H1 (cell line): ENCODE results near the gene CYB5R2. TPM values are rescaled to one million over a fixed set of nuclear protein-coding genes. Genes with fewer than 3 reads are reported as not detected.

Experiments used
- CTCF ChIA-PET: fragments of 300-600 bp; sonication (Branson Sonifier 250); formaldehyde crosslinking; loops from one replicate; lab custom pipeline; 2021; ENCODE audit not compliant: partially characterized antibody; lab: Charles Lee
- POLR2A ChIA-PET: fragments of 300-600 bp; sonication (Branson Sonifier 250); formaldehyde crosslinking; loops from one replicate; lab custom pipeline; 2021; ENCODE audit warnings: inconsistent platforms; ENCODE audit not compliant: partially characterized antibody; lab: Charles Lee
- DNase-seq, 2 experiments: peaks; one replicate each; pipeline versions ENCODE4 v3.0.0 to v3.0.0-alpha.2; 2010 to 2022; ENCODE audit warnings: low spot score in 2 of 2, low read depth in 1 of 2, mixed read lengths in 1 of 2
- FAIRE-seq: peaks from 2 replicates; lab custom pipeline; 2011; peaks lifted over from hg19 to GRCh38; lab: Jason Lieb, UNC
- H2AFZ ChIP-seq: 2 replicates; pipeline ENCODE4 v1.8.1; 2012; ENCODE audit warnings: low read length, inconsistent platforms
- H2AK5ac ChIP-seq: 2 replicates; pipeline ENCODE4 v1.6.1; 2013; ENCODE audit warnings: low read depth, low read length
- H2BK120ac ChIP-seq: replicated peaks from 2 replicates; pipeline ENCODE3; 2013; ENCODE audit warnings: low read depth, low read length, inconsistent platforms
- H2BK12ac ChIP-seq: 2 replicates; pipeline ENCODE4 v1.6.1; 2013; ENCODE audit warnings: low read depth, low read length
- H2BK15ac ChIP-seq: 2 replicates; pipeline ENCODE4 v1.6.1; 2013; ENCODE audit warnings: low read length
- H2BK20ac ChIP-seq: 2 replicates; pipeline ENCODE4 v1.6.1; 2013; ENCODE audit warnings: low read length
- H2BK5ac ChIP-seq: 2 replicates; pipeline ENCODE4 v1.6.1; 2013; ENCODE audit warnings: low read depth, low read length
- H3K14ac ChIP-seq: 2 replicates; pipeline ENCODE4 v1.6.1; 2013; ENCODE audit warnings: inconsistent platforms; ENCODE audit not compliant: insufficient read length
- H3K18ac ChIP-seq: 2 replicates; pipeline ENCODE4 v1.6.1; 2013; ENCODE audit warnings: low read length; ENCODE audit errors: extremely low read depth
- H3K23ac ChIP-seq: 2 replicates; pipeline ENCODE4 v1.6.1; 2013; ENCODE audit warnings: inconsistent platforms; ENCODE audit not compliant: insufficient read length
- H3K23me2 ChIP-seq: 2 replicates; pipeline ENCODE4 v1.6.1; 2013; ENCODE audit warnings: low read depth, low read length
- H3K27ac ChIP-seq: 2 replicates; pipeline ENCODE4 v1.6.1; 2011; ENCODE audit warnings: low read depth, low read length, inconsistent platforms
- H3K27me3 ChIP-seq, 4 experiments: replicated peaks in 1 of 4; 1 replicate in 1 of 4; 2 replicates in 3 of 4; pipeline versions ENCODE4 v1.6.1 to v1.8.1; 2011 to 2013; ENCODE audit warnings: low read length in 3 of 4, mild to moderate bottlenecking in 3 of 4, inconsistent platforms in 2 of 4, mixed read lengths in 2 of 4, moderate library complexity in 1 of 4; ENCODE audit not compliant: control insufficient read depth in 3 of 4, insufficient read depth in 3 of 4; ENCODE audit errors: extremely low read depth in 1 of 4
- H3K36me3 ChIP-seq, 4 experiments: 2 replicates each; pipeline versions ENCODE4 v1.6.1 to v1.8.1; 2011 to 2013; ENCODE audit warnings: mild to moderate bottlenecking in 4 of 4, low read length in 3 of 4, moderate library complexity in 2 of 4, control low read depth in 1 of 4, inconsistent platforms in 1 of 4; ENCODE audit not compliant: insufficient read depth in 4 of 4, control insufficient read depth in 2 of 4
- H3K4ac ChIP-seq: replicated peaks from 2 replicates; pipeline ENCODE3; 2013; ENCODE audit warnings: low read length, low read depth, mixed read lengths, inconsistent platforms; ENCODE audit not compliant: insufficient read length
- H3K4me1 ChIP-seq, 4 experiments: replicated peaks in 1 of 4; 1 replicate in 1 of 4; 2 replicates in 3 of 4; pipeline versions ENCODE4 v1.6.1 to v1.8.1; 2011 to 2013; ENCODE audit warnings: low read length in 3 of 4, inconsistent platforms in 2 of 4, mixed read lengths in 1 of 4; ENCODE audit not compliant: insufficient read depth in 4 of 4, control insufficient read depth in 3 of 4
- H3K4me2 ChIP-seq, 2 experiments: 2 replicates each; pipeline versions ENCODE4 v1.6.1 to v1.8.1; 2011 to 2013; ENCODE audit warnings: low read depth in 2 of 2, low read length in 2 of 2, control low read depth in 1 of 2, inconsistent platforms in 1 of 2, mild to moderate bottlenecking in 1 of 2; ENCODE audit not compliant: insufficient read depth in 1 of 2
- H3K4me3 ChIP-seq, 4 experiments: fragments of 200-600, 300-600 bp in 1 of 4; sonication (generic), shearing (Covaris generic), sonication (Bioruptor Twin) in 1 of 4; 2 replicates each; pipeline versions ENCODE4 v1.5.1 to v1.8.1; 2011 to 2016; ENCODE audit warnings: low read length in 4 of 4, low read depth in 3 of 4, control low read depth in 2 of 4, inconsistent platforms in 2 of 4, mild to moderate bottlenecking in 2 of 4, mixed read lengths in 1 of 4, moderate library complexity in 1 of 4; ENCODE audit not compliant: insufficient read depth in 2 of 4; ENCODE audit errors: extremely low read depth in 1 of 4
- H3K56ac ChIP-seq: replicated peaks from 2 replicates; pipeline ENCODE3; 2013; ENCODE audit warnings: low read depth, mild to moderate bottlenecking, mixed read lengths, low read length, inconsistent platforms; ENCODE audit not compliant: insufficient read length
- H3K79me1 ChIP-seq: 2 replicates; pipeline ENCODE4 v1.6.1; 2013; ENCODE audit warnings: low read depth, low read length, control low read depth
- H3K79me2 ChIP-seq, 2 experiments: 2 replicates each; pipeline versions ENCODE4 v1.6.1 to v1.8.1; 2012 to 2013; ENCODE audit warnings: low read length in 2 of 2, mild to moderate bottlenecking in 2 of 2, inconsistent platforms in 1 of 2; ENCODE audit not compliant: insufficient read depth in 2 of 2, control insufficient read depth in 1 of 2
- H3K9ac ChIP-seq, 4 experiments: replicated peaks in 1 of 4; 1 replicate in 1 of 4; 2 replicates in 3 of 4; pipeline versions ENCODE4 v1.6.1 to v1.8.1; 2011 to 2013; ENCODE audit warnings: low read depth in 3 of 4, low read length in 3 of 4, control low read depth in 2 of 4, mild to moderate bottlenecking in 2 of 4, moderate library complexity in 2 of 4, inconsistent platforms in 1 of 4; ENCODE audit errors: extremely low read depth in 1 of 4
- H3K9me3 ChIP-seq, 2 experiments: 2 replicates each; pipeline versions ENCODE4 v1.6.1 to v1.8.1; 2012 to 2013; ENCODE audit warnings: mild to moderate bottlenecking in 2 of 2, moderate library complexity in 2 of 2, control low read depth in 1 of 2, inconsistent platforms in 1 of 2, low read depth in 1 of 2, low read length in 1 of 2, mixed read lengths in 1 of 2; ENCODE audit not compliant: insufficient read depth in 2 of 2
- H4K20me1 ChIP-seq, 2 experiments: replicated peaks in 1 of 2; 2 replicates each; pipeline versions ENCODE3 to v1.8.1; 2011 to 2013; ENCODE audit warnings: inconsistent platforms in 2 of 2, low read length in 2 of 2, mild to moderate bottlenecking in 1 of 2; ENCODE audit not compliant: insufficient read depth in 2 of 2, control insufficient read depth in 1 of 2
- H4K5ac ChIP-seq: 2 replicates; pipeline ENCODE4 v1.6.1; 2013; ENCODE audit warnings: low read length, low read depth, mixed read lengths, inconsistent platforms; ENCODE audit not compliant: insufficient read length
- H4K8ac ChIP-seq: 2 replicates; pipeline ENCODE4 v1.8.0; 2013; ENCODE audit warnings: mild to moderate bottlenecking, moderate library complexity, low read length, inconsistent platforms; ENCODE audit not compliant: insufficient read depth; ENCODE audit errors: extremely low read depth
- H4K91ac ChIP-seq: replicated peaks from 2 replicates; pipeline ENCODE3; 2013; ENCODE audit warnings: low read length, mixed read lengths, inconsistent platforms; ENCODE audit not compliant: insufficient read length
- HDAC2 ChIP-seq, 2 experiments: fragments of 300-600 bp in 1 of 2; sonication (generic) in 1 of 2; IDR thresholded peaks; 2 replicates each; pipeline ENCODE4 v1.6.1; 2011 to 2012; ENCODE audit warnings: low read depth in 2 of 2, low read length in 2 of 2, mild to moderate bottlenecking in 2 of 2, moderate library complexity in 2 of 2, borderline replicate concordance in 1 of 2, inconsistent platforms in 1 of 2
- PHF8 ChIP-seq: fragments of 200-600 bp; sonication (generic); conservative IDR thresholded peaks from 2 replicates; pipeline ENCODE4 v1.7.1; 2012; ENCODE audit warnings: low read depth, mild to moderate bottlenecking, inconsistent platforms, low read length, moderate library complexity
- POLR2AphosphoS5 ChIP-seq: IDR thresholded peaks from 2 replicates; pipeline ENCODE4 v1.6.1; 2011; ENCODE audit warnings: low read depth, low read length
- POU5F1 ChIP-seq: IDR thresholded peaks from 2 replicates; pipeline ENCODE4 v1.6.1; 2011; ENCODE audit warnings: low read depth, mild to moderate bottlenecking, low read length, moderate library complexity
- RBBP5 ChIP-seq: IDR thresholded peaks from 2 replicates; pipeline ENCODE4 v1.7.1; 2012; ENCODE audit warnings: low read depth, mild to moderate bottlenecking, inconsistent platforms, low read length, moderate library complexity, borderline replicate concordance
- RXRA ChIP-seq: IDR thresholded peaks from 2 replicates; pipeline ENCODE4 v1.6.1; 2011; ENCODE audit warnings: low read depth, mild to moderate bottlenecking, low read length, moderate library complexity; ENCODE audit not compliant: insufficient read depth
- SIRT6 ChIP-seq: IDR thresholded peaks from one replicate; pipeline ENCODE4 v1.7.1; 2012; ENCODE audit warnings: low read length, inconsistent platforms
- WGBS, 2 experiments: shearing (Covaris generic) in 1 of 2; methylation state at CpG; one replicate each; pipeline versions ENCODE4 v1.1.6 to v1.1.7; 2013 to 2015; ENCODE audit warnings: low lambda C conversion rate in 2 of 2, mixed read lengths in 2 of 2, inconsistent platforms in 1 of 2, low coverage in 1 of 2, missing lambda C conversion rate in 1 of 2; ENCODE audit not compliant: insufficient replicate concordance in 2 of 2, insufficient coverage in 1 of 2, insufficient read length in 1 of 2; ENCODE audit errors: extremely low coverage in 1 of 2, missing lambda C conversion rate in 1 of 2; 5-methylcytosine and 5-hydroxymethylcytosine counted together
- polyA plus RNA-seq, 7 experiments: library from polyadenylated mRNA; depleted of rRNA in 3 of 7; stranded (reverse) in 5 of 7; unstranded in 2 of 7; fragments of >200 nt in 5 of 7; fragments of 200-250 nt in 2 of 7; gene quantifications; 1 replicate in 5 of 7; 2 replicates in 1 of 7; 4 replicates in 1 of 7; pipeline versions ENCODE4 v1.2.1 to v1.2.3, GENCODE V29; 2011 to 2013; ENCODE audit warnings: missing spikeins in 2 of 7, mixed read lengths in 2 of 7
- total RNA-seq: library from RNA; stranded (reverse); fragmentation: NEBNext Ultra II Directional; extraction: Animal tissue kit (Norgen Biotek cat#: 25700); gene quantifications from 2 replicates; pipeline ENCODE4 v1.2.1, GENCODE V29; 2021

CYB5R2 gene
- total and polyA plus RNA-seq, 2 of the 8 experiments (the other 6 are each of a cell fraction or from before 2014, with no cell fraction given), result 53.0 to 55.9 TPM

- H3K18ac ChIP-seq, result no peak overlapping the region
- H3K9ac ChIP-seq, result no peak overlapping the region
- WGBS, 2 experiments, result 92% methylated on average over 2 of the region's 2 CpGs; no CpG with 5 or more reads in 1 of the 2 experiments
- H4K20me1 ChIP-seq, result no peaks in the 10 kb centered on the region
- no peak overlapping the region for H2AFZ ChIP-seq
- H3K79me2 ChIP-seq, result no peaks in the 10 kb centered on the region
- TF ChIP-seq PHF8 (no peak), SIRT6 (no peak), RBBP5 (no peak), HDAC2 (IDR thresholded peaks at IDR 0.05; ENCODE audit: borderline replicate concordance in 1 of 2, low read depth in 2 of 2, low read length in 2 of 2) (no peak), RXRA (no peak), POLR2AphosphoS5 (no peak), POU5F1 (no peak)
- H3K4me3 ChIP-seq, result no peak overlapping the region
- no peaks in the 10 kb centered on the region for H3K79me1 ChIP-seq
- H3K9me3 ChIP-seq, result no peaks in the 10 kb centered on the region
- no peak overlapping the region for H2BK20ac ChIP-seq
- H2BK12ac ChIP-seq, result no peak overlapping the region
- no peak overlapping the region for H3K27ac ChIP-seq
- H4K5ac ChIP-seq, result no peak overlapping the region
- FAIRE-seq (no peak), DNase-seq (no peak)
- H3K23ac ChIP-seq, result no peak overlapping the region
- H2BK15ac ChIP-seq, result no peak overlapping the region
- POLR2A ChIA-PET, result interaction anchor here (2.5 kb wide), 1 partner anchor 10 kb away, joined by 6 read pairs; no protein-coding TSS in a partner anchor
- no peak overlapping the region for H3K56ac ChIP-seq
- no peak overlapping the region for H4K91ac ChIP-seq
- no peaks in the 10 kb centered on the region for H3K23me2 ChIP-seq
- H3K4me1 ChIP-seq, result no peaks in the 10 kb centered on the region
- no peak overlapping the region for H2BK5ac ChIP-seq
- no peaks in the 10 kb centered on the region for H3K27me3 ChIP-seq
- CTCF ChIA-PET, result interaction anchor here (0.9 to 1.1 kb wide), 3 partner anchors 10 to 34 kb away, joined by 3 read pairs; no protein-coding TSS in a partner anchor
- H2AK5ac ChIP-seq, result no peak overlapping the region
- H2BK120ac ChIP-seq, result no peak overlapping the region
- H3K4me2 ChIP-seq, result no peak overlapping the region
- no peak overlapping the region for H3K4ac ChIP-seq
- no peaks in the 10 kb centered on the region; a peak in 1 of 8 replicates for H3K36me3 ChIP-seq
- H4K8ac ChIP-seq, result no peak overlapping the region
- no peak overlapping the region for H3K14ac ChIP-seq
These were observed 41.1 kb downstream of the CYB5R2 start for GRCh38 chr11:7632211-7632610.
